Measurements from ENCODE around the gene TNIK.

The TNIK gene

DNA sequence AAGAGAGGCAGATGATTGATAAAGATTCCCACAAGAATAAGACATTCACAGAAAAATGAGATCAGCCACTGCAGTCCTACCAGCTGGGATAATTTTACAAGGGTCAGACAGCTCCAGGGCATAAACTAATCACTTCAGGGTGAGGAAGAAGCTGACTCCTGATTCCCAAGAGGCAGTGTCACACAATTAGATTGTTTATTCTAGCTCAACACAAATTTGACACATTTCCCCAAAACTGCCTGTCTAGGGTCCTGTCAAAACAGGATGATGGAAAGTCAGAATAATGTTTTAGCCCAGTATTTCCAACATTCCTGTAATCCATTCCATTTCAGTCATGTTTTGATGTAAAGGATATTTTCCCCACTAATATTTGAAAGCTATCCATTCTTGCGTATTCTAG, 110.8 kb downstream of the TNIK start:
- H3F3A ChIP-seq (ENCODE audit: control insufficient read depth, insufficient read depth): no peaks in the 10 kb centered on the region
- no peaks in the 10 kb centered on the region for H3K9me2 ChIP-seq (replicated peaks; ENCODE audit: control insufficient read depth, low read length)
- no peaks in the 10 kb centered on the region for H3K27me3 ChIP-seq (ENCODE audit: control insufficient read depth, low read length)
- no peak overlapping the region for H3K27ac ChIP-seq (ENCODE audit: low read depth, low read length)
- TF ChIP-seq, protein P1, sequence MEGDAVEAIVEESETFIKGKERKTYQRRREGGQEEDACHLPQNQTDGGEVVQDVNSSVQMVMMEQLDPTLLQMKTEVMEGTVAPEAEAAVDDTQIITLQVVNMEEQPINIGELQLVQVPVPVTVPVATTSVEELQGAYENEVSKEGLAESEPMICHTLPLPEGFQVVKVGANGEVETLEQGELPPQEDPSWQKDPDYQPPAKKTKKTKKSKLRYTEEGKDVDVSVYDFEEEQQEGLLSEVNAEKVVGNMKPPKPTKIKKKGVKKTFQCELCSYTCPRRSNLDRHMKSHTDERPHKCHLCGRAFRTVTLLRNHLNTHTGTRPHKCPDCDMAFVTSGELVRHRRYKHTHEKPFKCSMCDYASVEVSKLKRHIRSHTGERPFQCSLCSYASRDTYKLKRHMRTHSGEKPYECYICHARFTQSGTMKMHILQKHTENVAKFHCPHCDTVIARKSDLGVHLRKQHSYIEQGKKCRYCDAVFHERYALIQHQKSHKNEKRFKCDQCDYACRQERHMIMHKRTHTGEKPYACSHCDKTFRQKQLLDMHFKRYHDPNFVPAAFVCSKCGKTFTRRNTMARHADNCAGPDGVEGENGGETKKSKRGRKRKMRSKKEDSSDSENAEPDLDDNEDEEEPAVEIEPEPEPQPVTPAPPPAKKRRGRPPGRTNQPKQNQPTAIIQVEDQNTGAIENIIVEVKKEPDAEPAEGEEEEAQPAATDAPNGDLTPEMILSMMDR (IDR thresholded peaks at IDR 0.05; ENCODE audit: low read depth, low read length, poor library complexity, severe bottlenecking): no peak
- TF ChIP-seq EZH2phosphoT487 (IDR thresholded peaks at IDR 0.05; ENCODE audit: borderline replicate concordance, low read length): no peak
- no peaks in the 10 kb centered on the region for H3K36me3 ChIP-seq (ENCODE audit: control insufficient read depth, low read length)
- H3K4me3 ChIP-seq (ENCODE audit: low read length): no peak overlapping the region
- H3K79me2 ChIP-seq (ENCODE audit: control insufficient read depth, low read length): no peaks in the 10 kb centered on the region
- no peaks in the 10 kb centered on the region for H3K9me3 ChIP-seq (ENCODE audit: control insufficient read depth, insufficient read depth, low read length)
- H3K4me2 ChIP-seq (ENCODE audit: low read length): no peak overlapping the region
- H3K4me1 ChIP-seq (ENCODE audit: control insufficient read depth, low read length): no peaks in the 10 kb centered on the region
- no peaks in the 10 kb centered on the region for H4K20me1 ChIP-seq (ENCODE audit: control insufficient read depth, insufficient read depth, low read depth, low read length)

DNA sequence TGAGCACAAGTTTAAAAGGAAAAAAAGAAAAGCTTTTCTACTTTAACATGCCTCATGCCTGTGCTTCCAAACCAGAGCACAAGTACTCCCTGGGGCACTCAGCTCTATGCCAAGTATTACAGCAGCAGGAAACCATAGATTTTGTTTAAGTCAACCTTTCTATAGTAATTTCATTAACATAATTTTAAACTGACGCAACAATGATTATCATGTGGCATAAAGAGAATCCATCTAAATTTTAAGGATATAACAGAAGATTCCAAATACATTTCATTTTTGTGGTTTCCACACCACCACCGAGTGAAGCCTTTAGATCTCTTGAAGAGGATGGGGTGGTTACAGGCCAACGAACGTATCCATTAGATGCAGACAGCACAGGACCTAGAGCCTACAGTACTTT, 112.1 kb downstream of the TNIK start:
- no peaks in the 10 kb centered on the region for H3K36me3 ChIP-seq (ENCODE audit: control insufficient read depth, low read length)
- H3K9me2 ChIP-seq (replicated peaks; ENCODE audit: control insufficient read depth, low read length): no peaks in the 10 kb centered on the region
- no peaks in the 10 kb centered on the region for H4K20me1 ChIP-seq (ENCODE audit: control insufficient read depth, insufficient read depth, low read depth, low read length)
- H3K27me3 ChIP-seq (ENCODE audit: control insufficient read depth, low read length): no peaks in the 10 kb centered on the region
- no peak overlapping the region for H3K4me3 ChIP-seq (ENCODE audit: low read length)
- H3K4me2 ChIP-seq (ENCODE audit: low read length): no peak overlapping the region
- H3K27ac ChIP-seq (ENCODE audit: low read depth, low read length): no peak overlapping the region
- H3K79me2 ChIP-seq (ENCODE audit: control insufficient read depth, low read length): no peaks in the 10 kb centered on the region
- H3F3A ChIP-seq (ENCODE audit: control insufficient read depth, insufficient read depth): no peaks in the 10 kb centered on the region
- H3K4me1 ChIP-seq (ENCODE audit: control insufficient read depth, low read length): no peaks in the 10 kb centered on the region
- TF ChIP-seq, protein P1 (IDR thresholded peaks at IDR 0.05; ENCODE audit: low read depth, low read length, poor library complexity, severe bottlenecking): no peak
- TF ChIP-seq EZH2phosphoT487 (IDR thresholded peaks at IDR 0.05; ENCODE audit: borderline replicate concordance, low read length): no peak
- no peaks in the 10 kb centered on the region for H3K9me3 ChIP-seq (ENCODE audit: control insufficient read depth, insufficient read depth, low read length)

DNA sequence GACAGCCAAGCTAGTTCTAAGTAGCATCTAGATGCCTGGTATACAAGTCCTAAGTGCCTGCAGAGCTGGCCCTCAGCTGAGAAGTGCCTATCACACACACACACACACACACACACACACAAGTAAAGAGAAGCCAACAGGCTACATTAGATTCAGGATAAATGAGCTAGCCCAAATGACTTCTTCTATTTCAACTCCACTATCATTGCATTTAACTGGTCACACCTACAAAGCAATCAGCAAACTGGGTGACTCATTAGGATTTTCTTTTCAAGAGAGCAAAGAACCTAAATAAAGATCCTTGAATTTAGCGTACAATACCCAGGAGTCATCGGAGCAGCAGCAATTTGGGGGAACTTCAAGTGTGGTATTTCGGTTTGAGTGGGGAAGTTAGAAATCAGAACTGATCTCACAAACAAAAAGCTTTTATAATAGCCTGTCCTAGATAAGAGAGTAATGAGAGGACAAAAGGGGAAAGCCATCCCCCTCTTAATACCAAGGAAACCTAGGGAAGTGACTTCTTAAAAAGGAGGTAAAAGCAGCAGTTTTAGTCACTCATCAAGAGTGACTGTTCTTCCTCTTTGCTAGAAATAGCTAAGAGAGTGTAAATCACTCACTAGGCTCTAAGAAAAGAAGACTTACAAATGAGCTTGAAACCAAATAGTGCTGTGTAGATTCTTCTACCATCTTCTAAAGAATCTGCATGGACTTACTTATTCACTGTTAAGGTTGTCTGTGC, 112.7 kb downstream of the TNIK start:
- H3K79me2 ChIP-seq (ENCODE audit: control insufficient read depth, low read length): no peaks in the 10 kb centered on the region
- H3K36me3 ChIP-seq (ENCODE audit: control insufficient read depth, low read length): no peaks in the 10 kb centered on the region
- no peak overlapping the region for H3K4me2 ChIP-seq (ENCODE audit: low read length)
- TF ChIP-seq, protein P1 (IDR thresholded peaks at IDR 0.05; ENCODE audit: low read depth, low read length, poor library complexity, severe bottlenecking): no peak
- no peak for TF ChIP-seq EZH2phosphoT487 (IDR thresholded peaks at IDR 0.05; ENCODE audit: borderline replicate concordance, low read length)
- H3K4me3 ChIP-seq (ENCODE audit: low read length): no peak overlapping the region
- H3K9me3 ChIP-seq (ENCODE audit: control insufficient read depth, insufficient read depth, low read length): no peaks in the 10 kb centered on the region
- no peaks in the 10 kb centered on the region for H3K27me3 ChIP-seq (ENCODE audit: control insufficient read depth, low read length)
- H3F3A ChIP-seq (ENCODE audit: control insufficient read depth, insufficient read depth): no peaks in the 10 kb centered on the region
- no peaks in the 10 kb centered on the region for H3K9me2 ChIP-seq (replicated peaks; ENCODE audit: control insufficient read depth, low read length)
- H4K20me1 ChIP-seq (ENCODE audit: control insufficient read depth, insufficient read depth, low read depth, low read length): no peaks in the 10 kb centered on the region
- H3K27ac ChIP-seq (ENCODE audit: low read depth, low read length): no peak overlapping the region
- no peaks in the 10 kb centered on the region for H3K4me1 ChIP-seq (ENCODE audit: control insufficient read depth, low read length)

Data from DOHH2 (cell line).